Epithelial cell of esophagus (primary cell): ENCODE results near the gene PPP1R14C.
A peak's percentile ranks its signal among the peaks of the same experiment; 100 is the strongest.

ENCODE experiments used
- DNase-seq: peaks from one replicate; pipeline ENCODE4 v3.0.0; 2010; ENCODE audit warnings: low read depth
- H3K4me3 ChIP-seq: 2 replicates; pipeline ENCODE4 v1.5.1; 2011; ENCODE audit warnings: mild to moderate bottlenecking, low read length, control low read depth
- TF ChIP-seq, protein P1 (sequence below): IDR thresholded peaks from 2 replicates; pipeline ENCODE4 v1.5.1; 2011; ENCODE audit warnings: low read depth, mild to moderate bottlenecking, low read length, control low read depth, inconsistent platforms; ENCODE audit not compliant: insufficient read depth; ENCODE audit errors: missing control alignments

Gene PPP1R14C

DNA sequence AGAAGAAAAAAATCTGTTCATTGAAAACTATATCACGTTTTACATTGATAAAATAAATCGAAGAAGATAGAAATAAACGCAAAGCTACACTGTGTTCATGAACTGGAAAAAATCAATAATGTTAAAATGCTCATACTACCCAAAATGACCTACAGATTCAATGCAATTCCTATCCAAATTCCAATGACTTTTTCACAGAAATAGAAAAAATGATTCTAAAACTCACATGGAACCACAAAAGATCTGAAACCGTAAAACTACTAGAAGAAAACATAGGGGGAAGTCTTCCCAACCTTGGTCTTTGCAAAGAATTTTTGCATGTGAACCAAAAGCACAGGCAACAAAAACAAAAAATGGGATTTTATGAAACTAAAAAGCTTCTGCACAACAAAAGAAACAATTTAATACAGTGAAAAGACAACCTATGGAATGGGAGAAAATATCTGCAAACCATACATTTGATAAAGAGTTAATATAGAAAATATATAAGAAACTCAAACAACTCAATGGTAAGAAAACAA lies 40.0 kb upstream of the PPP1R14C start:
- DNase-seq, result no peak
- TF ChIP-seq, protein P1, sequence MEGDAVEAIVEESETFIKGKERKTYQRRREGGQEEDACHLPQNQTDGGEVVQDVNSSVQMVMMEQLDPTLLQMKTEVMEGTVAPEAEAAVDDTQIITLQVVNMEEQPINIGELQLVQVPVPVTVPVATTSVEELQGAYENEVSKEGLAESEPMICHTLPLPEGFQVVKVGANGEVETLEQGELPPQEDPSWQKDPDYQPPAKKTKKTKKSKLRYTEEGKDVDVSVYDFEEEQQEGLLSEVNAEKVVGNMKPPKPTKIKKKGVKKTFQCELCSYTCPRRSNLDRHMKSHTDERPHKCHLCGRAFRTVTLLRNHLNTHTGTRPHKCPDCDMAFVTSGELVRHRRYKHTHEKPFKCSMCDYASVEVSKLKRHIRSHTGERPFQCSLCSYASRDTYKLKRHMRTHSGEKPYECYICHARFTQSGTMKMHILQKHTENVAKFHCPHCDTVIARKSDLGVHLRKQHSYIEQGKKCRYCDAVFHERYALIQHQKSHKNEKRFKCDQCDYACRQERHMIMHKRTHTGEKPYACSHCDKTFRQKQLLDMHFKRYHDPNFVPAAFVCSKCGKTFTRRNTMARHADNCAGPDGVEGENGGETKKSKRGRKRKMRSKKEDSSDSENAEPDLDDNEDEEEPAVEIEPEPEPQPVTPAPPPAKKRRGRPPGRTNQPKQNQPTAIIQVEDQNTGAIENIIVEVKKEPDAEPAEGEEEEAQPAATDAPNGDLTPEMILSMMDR, result no peak
- no peak overlapping the region for H3K4me3 ChIP-seq

DNA sequence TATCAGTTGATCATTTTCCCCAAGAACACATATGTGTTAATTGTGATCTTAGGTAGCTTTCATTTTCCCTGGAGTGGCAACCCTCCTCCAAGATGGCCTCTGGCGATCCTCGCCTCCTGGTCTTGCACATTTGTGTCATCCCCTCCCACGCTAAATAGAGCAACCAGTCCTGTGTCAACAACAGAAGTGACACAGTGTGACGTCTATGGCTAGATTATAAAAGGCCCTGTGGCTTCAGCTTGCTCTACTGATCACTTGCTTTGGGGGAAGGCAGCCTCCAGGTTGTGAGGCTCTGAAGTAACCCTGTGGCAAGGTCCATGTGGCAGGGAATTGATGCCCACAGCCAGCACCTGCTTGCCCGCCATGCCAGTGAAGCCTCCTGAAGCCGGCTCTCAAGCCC lies 30.6 kb upstream of the PPP1R14C start:
- DNase-seq, result no peak
- TF ChIP-seq, protein P1, result no peak
- H3K4me3 ChIP-seq, result no peak overlapping the region

DNA sequence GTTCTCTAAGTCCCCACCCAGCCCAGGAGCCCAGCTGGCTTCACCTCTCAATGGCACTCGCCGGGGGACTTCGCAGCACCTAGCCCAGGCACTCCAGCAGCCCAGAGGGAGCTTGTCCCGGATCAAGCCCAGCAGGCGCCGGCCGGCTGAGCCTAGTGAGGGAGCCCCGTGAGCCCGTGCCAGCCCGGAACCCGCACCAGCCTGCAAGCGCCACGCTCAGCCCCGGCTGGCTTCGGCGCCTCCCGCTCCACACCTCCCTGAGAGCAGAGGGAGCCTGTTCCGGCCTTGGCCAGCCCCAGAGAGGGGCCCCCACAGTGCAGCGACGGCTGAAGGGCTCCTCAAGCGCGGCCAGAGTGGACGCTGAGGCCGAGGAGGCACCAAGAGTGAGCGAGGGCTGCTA lies 27.1 kb upstream of the PPP1R14C start:
- TF ChIP-seq, protein P1, result no peak
- DNase-seq, result no peak
- no peak overlapping the region for H3K4me3 ChIP-seq

DNA sequence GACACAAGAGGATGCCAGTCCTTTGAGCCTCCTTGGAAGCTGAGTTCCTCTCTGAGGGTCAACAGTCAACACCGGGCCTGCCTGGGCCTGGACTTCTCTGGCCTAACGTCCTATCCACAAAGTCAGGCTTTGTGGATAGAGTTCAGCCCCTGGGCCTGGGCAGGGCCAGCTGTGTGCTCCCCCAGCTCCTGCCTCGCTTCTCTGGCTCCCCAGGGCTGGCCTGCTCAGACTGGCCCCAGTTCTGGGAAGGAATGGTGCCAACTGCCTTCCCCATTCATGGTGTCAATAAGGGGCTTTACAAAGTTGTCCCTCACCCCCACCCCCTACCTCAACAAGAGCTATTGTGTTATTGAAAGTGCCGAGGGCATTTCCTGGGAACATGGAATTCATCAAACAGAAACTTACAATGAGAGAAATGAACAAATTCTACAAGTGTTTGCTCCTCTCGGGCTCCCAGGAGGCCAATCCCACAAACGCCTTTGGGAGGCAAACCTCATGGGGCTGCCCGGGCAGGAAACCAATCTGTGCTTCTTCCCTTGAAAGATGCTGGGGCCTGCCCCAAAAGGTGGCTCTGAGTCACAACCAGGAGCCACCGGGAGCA lies 26.5 kb upstream of the PPP1R14C start:
- peak; percentile 61 for DNase-seq
- no peak overlapping the region for H3K4me3 ChIP-seq
- TF ChIP-seq, protein P1, result no peak

DNA sequence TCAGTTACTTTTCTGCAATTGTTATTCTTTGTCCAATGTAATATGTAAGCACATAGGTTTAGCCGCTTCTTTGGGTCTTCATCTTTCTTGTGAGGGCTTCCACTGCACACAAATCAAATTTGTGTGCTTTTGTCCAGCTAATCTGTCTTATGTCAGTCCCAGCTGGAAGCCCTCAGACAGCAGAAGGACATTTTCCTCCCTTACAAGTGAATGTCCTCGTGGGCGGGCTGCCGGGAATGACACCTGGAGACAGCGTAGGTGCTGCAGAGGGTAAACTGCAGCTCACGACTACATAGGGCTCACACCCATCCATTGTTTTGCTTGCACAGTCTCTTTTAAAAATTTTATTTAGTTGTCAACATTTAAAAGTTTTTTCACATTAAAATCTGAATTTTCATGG lies 24.6 kb upstream of the PPP1R14C start:
- TF ChIP-seq, protein P1, result no peak
- no peak for DNase-seq
- H3K4me3 ChIP-seq, result no peak overlapping the region

DNA sequence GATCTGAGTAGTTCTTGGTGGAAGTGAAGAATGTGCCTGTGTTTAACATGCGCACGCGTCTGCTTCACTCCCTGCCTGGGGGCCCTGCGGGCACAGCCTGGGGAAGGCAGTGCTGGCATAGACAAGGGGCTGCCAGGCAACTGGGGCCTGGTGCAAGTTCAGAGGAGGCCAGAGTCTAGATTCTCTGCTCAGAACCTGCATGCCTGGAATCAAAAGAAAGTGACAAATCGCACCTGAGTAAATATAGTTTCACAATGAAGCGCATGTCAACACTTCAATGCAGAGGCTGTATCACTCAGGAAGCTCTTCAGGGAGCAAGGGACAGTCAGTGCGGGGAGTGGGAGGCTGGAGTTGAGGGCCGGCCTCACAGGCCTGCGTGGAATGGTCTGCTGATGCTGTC lies 24.2 kb upstream of the PPP1R14C start:
- peak; percentile 84 for DNase-seq
- TF ChIP-seq, protein P1, result no peak

DNA sequence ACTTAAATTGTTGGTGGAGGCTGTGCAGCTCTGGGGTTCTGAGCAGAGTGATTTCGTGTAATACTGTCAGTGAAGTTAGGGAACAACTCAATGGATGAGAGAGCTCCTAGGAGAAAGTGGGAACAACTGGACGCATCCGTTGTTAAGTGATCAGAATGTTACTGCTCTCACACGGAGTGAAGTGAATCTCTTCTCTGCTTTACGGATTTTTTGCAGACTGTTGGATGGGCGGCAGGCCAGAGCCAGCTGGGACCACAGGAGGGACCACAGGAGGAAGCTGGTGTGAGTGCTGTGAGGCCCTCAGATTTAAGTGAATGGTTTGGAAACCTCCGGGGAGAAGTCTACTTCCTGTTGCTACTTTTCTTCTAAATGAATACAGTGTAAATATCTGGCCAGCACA lies 23.7 kb upstream of the PPP1R14C start:
- DNase-seq, result no peak
- H3K4me3 ChIP-seq, result no peak overlapping the region

More for the DNA sequence above, 24.2 kb upstream of the PPP1R14C start:
- H3K4me3 ChIP-seq, result no peak overlapping the region

More for the DNA sequence above, 23.7 kb upstream of the PPP1R14C start:
- TF ChIP-seq, protein P1, result no peak
